ENCODE results near the gene SNRNP70.

GRCh38 chr19:49150944-49151243 lies 65.6 kb downstream of the SNRNP70 start:
- TF ChIP-seq BACH2 (CRISPR knock-in tag; IDR thresholded peaks at IDR 0.05; ENCODE audit: borderline replicate concordance) (no peak), GLIS3 (CRISPR knock-in tag; IDR thresholded peaks at IDR 0.05) (no peak), ESRRG (CRISPR knock-in tag; IDR thresholded peaks at IDR 0.05) (no peak), SNAI2 (CRISPR knock-in tag; IDR thresholded peaks at IDR 0.05) (no peak), ZNF70 (CRISPR knock-in tag; IDR thresholded peaks at IDR 0.05) (no peak), ZFP3 (CRISPR knock-in tag; IDR thresholded peaks at IDR 0.05) (no peak), TOX (CRISPR knock-in tag; IDR thresholded peaks at IDR 0.05; ENCODE audit: borderline replicate concordance) (no peak), CSRNP3 (CRISPR knock-in tag; IDR thresholded peaks at IDR 0.05) (no peak), CREB5 (CRISPR knock-in tag; IDR thresholded peaks at IDR 0.05; ENCODE audit: low read depth) (no peak), POU6F1 (CRISPR knock-in tag; IDR thresholded peaks at IDR 0.05; ENCODE audit: borderline replicate concordance, low read depth) (no peak), RARB (CRISPR knock-in tag; IDR thresholded peaks at IDR 0.05) (no peak)

All from SK-N-SH treated with all-trans-retinoic acid at 6 μM for 48 hours (cell line).